Right lobe of liver (tissue), 6 donors: ENCODE data around the gene UXS1. TPM values are rescaled to one million over a fixed set of nuclear protein-coding genes. Genes with fewer than 3 reads are reported as not detected.

Source experiments
- ATAC-seq, 4 donors: fragments of 200-7000 bp; cut with Tn5 transposase; one replicate each; pipeline ENCODE4 v1.9.1; 2020; ENCODE audit warnings: mild to moderate bottlenecking in 4 of 4, moderate library complexity in 4 of 4
- DNase-seq, 3 donors: peaks; one replicate each; pipeline ENCODE4 v3.0.0-alpha.2; 2020
- H3K27ac ChIP-seq, 3 donors: fragments of 200-600 bp; one replicate each; pipeline ENCODE4 v1.8.0; 2022
- H3K27me3 ChIP-seq, 2 donors: fragments of 200-600 bp; one replicate each; pipeline ENCODE4 v1.8.0; 2022
- H3K36me3 ChIP-seq, 4 donors: fragments of 200-600 bp; sonication (generic) in 1 of 4; one replicate each; pipeline versions ENCODE4 v1.5.1 to v1.8.0; 2017 to 2022; ENCODE audit warnings: control low read depth in 1 of 4
- H3K4me1 ChIP-seq, 4 donors: fragments of 200-600 bp; sonication (generic) in 1 of 4; one replicate each; pipeline versions ENCODE4 v1.5.1 to v1.8.0; 2017 to 2022; ENCODE audit warnings: control low read depth in 1 of 4
- H3K4me3 ChIP-seq, 3 donors: fragments of 200-600 bp; one replicate each; pipeline ENCODE4 v1.8.0; 2022
- H3K9me3 ChIP-seq, 4 donors: fragments of 200-600 bp; sonication (generic) in 1 of 4; one replicate each; pipeline versions ENCODE4 v1.5.1 to v1.8.0; 2017 to 2022; ENCODE audit warnings: control low read depth in 1 of 4
- POLR2A ChIP-seq: fragments of 450-650 bp; IDR thresholded peaks from one replicate; pipeline ENCODE4 v1.6.1; 2017; ENCODE audit warnings: antibody characterized with exemption, mild to moderate bottlenecking
- WGBS: methylation state at CpG from one replicate; pipeline ENCODE4 v1.1.6; 2018; ENCODE audit warnings: low coverage, low lambda C conversion rate; ENCODE audit not compliant: insufficient coverage; ENCODE audit errors: missing lambda C conversion rate; 5-methylcytosine and 5-hydroxymethylcytosine counted together
- intact Hi-C, 2 donors: fragments of 100-400 bp; cut with DNase I; formaldehyde crosslinking; loops; one replicate each; pipeline versions ENCODE4 v1.11.2 to v1.14.1; 2022
- total RNA-seq, 6 experiments: library from RNA; depleted of rRNA in 2 of 6; stranded (reverse); fragments of >200 nt in 2 of 6; fragmentation: NEBNext Ultra II Directional in 3 of 6; extraction: Animal tissue kit (Norgen Biotek cat#: 25700) in 3 of 6; gene quantifications; one replicate each; pipeline versions ENCODE4 v1.1.0 to v1.2.4, GENCODE V29; 2016 to 2023
- TF ChIP-seq, protein P1 (sequence below), 4 donors: fragments of 200-600 bp in 3 of 4; fragments of 450-650 bp in 1 of 4; IDR thresholded peaks; one replicate each; pipeline versions ENCODE4 v1.5.1 to v1.8.0; 2016 to 2022; ENCODE audit warnings: antibody characterized with exemption in 4 of 4, mild to moderate bottlenecking in 2 of 4
- donor health status: DM: no; HTN: yes; CAD: no.
- donor health status: DM: no; HTN: no; CAD: no.
- donor health status: DM: no; HTN: no; CAD: no.
- donor health status: DM: no; HTN: yes; CAD: no.
- donor health status: DM: no; HTN: yes; CAD: no.

The UXS1 gene
- total RNA-seq, 6 experiments from 2014 or later, result 8.2 to 56.2 (median 14.0) TPM

DNA sequence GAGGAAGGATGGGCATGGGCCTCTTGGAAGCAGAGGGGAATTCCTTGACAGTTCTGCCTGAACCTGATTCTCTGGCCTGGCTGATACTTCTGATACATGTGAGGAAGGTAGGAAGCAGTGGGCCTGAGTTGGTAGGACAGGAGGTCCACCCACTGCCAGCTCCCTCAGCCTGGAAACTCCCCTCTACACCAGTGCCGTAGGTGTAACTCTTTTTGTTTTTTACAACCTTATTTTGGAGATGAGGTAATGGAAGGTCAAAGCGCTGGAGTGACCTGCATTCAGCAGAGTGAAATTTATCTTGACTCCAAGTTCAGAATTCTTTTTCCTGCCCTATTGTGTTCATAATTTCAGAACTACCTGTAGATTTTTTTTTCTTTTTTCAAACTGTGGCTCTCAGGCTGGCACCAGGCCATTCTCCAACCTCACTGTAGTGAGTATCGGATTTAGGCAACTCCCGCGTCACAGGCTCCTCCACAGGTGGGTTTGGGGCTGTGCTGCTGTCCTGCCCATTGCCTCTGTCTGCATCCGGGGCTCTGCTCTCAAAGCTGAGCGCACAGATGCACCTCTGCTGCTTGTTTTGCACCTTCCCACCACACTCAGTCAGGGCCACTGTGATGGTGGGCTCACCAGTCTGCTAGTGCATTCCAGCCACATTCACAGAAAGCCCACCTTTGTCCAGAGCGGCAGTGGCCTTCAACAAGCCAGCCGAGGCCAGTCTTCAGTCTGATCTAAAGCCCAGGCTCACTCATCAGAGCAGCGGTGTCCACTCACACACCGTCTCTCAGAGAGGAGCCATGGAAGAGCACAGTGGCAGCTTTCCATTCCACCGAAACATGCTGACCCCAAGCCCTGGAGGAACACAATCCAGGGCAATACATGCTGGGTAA is 87.2 kb downstream of the UXS1 start:
- no peak overlapping the region for H3K27ac ChIP-seq
- H3K4me3 ChIP-seq, result no peak overlapping the region
- ATAC-seq, result peak in 1 of 4 donors; percentile 17
- intact Hi-C loops, result no loop called here
- no peaks in the 10 kb centered on the region for H3K36me3 ChIP-seq
- TF ChIP-seq POLR2A, result no peak
- TF ChIP-seq, protein P1, sequence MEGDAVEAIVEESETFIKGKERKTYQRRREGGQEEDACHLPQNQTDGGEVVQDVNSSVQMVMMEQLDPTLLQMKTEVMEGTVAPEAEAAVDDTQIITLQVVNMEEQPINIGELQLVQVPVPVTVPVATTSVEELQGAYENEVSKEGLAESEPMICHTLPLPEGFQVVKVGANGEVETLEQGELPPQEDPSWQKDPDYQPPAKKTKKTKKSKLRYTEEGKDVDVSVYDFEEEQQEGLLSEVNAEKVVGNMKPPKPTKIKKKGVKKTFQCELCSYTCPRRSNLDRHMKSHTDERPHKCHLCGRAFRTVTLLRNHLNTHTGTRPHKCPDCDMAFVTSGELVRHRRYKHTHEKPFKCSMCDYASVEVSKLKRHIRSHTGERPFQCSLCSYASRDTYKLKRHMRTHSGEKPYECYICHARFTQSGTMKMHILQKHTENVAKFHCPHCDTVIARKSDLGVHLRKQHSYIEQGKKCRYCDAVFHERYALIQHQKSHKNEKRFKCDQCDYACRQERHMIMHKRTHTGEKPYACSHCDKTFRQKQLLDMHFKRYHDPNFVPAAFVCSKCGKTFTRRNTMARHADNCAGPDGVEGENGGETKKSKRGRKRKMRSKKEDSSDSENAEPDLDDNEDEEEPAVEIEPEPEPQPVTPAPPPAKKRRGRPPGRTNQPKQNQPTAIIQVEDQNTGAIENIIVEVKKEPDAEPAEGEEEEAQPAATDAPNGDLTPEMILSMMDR (IDR thresholded peaks at IDR 0.05), result no peak
- H3K4me1 ChIP-seq, result no peaks in the 10 kb centered on the region
- 69% methylated on average over 5 of the region's 12 CpGs for WGBS
- no peak for DNase-seq
- H3K9me3 ChIP-seq, result no peaks in the 10 kb centered on the region
- H3K27me3 ChIP-seq, result no peaks in the 10 kb centered on the region

DNA sequence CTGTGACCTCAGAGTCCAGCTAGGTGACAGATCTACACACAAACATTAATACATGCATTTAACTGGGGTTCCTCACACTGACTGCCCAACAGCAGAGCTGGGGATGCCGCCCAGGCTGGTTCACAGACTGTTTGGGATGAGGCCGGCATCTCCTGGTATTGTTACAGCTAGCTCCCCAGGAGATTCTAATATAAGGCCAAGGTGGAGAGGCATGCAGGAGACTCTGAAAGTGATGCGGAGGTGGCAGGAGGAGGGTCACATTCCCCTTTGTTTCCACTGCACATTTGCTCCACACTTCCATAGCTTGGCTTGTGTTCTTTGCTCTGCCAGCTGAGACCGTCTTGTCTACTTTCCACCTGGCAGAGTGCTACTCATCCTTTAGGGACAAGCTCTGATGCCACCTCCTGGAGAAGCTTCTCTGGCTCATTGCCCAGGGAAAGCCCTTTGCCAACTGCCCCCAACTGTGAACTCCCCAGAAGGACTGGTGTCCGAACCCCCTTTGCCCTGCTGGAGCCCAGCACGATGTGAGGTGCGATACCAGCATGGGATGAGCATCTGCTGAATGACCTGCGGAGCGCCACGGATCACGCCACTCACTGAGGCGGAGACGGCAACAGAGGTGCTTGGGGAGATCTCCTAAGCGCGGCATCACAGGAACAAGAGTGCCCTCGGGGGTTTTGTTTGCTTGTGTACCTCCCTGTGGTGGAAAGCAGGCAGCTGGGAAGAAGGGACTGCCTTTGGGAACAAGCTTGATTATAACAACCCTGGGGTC is 88.8 kb downstream of the UXS1 start:
- intact Hi-C loops, result no loop called here
- Histone ChIP-seq H3K9me3 (no peaks in the 10 kb centered on the region), H3K4me1 (no peaks in the 10 kb centered on the region), H3K27me3 (no peaks in the 10 kb centered on the region), H3K27ac (no peak overlapping the region), H3K36me3 (peaks cover 0 to 5% (median 0%) of the 10 kb centered on the region in 4 donors), H3K4me3 (no peak overlapping the region)
- DNase-seq (no peak), ATAC-seq (no peak)
- 80% methylated on average over 7 of the region's 16 CpGs for WGBS
- no peak for TF ChIP-seq POLR2A
- TF ChIP-seq, protein P1 (IDR thresholded peaks at IDR 0.05), result no peak

DNA sequence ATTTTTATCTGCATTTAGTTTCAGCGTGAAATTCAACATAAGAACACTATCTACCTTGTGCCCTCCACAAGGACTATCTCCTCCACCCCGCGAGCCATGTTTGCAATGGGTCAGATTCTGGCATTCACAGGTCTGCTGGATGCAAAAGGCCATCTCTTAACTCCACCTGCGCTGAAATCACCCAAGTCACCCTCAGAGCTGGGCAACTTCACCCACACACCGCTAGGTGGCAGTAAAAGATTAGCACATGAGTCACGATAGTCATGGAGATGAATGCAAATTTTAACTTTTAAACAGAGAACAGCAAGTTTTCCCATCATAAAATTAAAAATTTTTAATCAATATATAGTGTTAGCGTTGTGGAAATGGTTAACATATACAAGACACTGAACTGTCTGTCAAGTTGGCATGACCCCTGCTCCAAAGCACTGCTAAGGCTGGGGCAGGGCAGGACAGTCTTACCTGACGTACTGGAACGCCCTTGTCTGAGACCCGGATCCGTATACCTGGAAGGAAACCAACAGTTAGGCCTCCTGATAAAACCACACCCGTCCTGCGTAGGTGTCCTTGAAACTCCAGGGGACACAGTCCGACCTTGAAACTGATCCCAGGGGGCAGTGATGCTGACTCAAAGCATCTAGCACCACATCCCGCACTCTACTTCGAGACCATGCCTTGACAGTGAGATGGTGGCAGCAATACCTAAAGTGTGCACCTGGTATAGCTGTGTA is 89.6 kb downstream of the UXS1 start:
- ATAC-seq, result peak; percentile 82 to 90 (median 90)
- peak in 1 of 3 donors; percentile 64 for DNase-seq
- Histone ChIP-seq H3K4me1 (no peaks in the 10 kb centered on the region), H3K36me3 (peaks cover 0 to 5% (median 0%) of the 10 kb centered on the region in 4 donors), H3K4me3 (no peak overlapping the region), H3K27me3 (no peaks in the 10 kb centered on the region), H3K9me3 (no peaks in the 10 kb centered on the region), H3K27ac (no peak overlapping the region)
- TF ChIP-seq, protein P1 (IDR thresholded peaks at IDR 0.05), result peak; percentile 92 to 98 (median 96)
- TF ChIP-seq POLR2A, result no peak
- 40% methylated on average over 13 of the region's 16 CpGs for WGBS
- intact Hi-C loops, result loop anchor here in 1 of 2 donors (5.0 kb wide), 1 partner anchor 438 kb away; no protein-coding TSS in a partner anchor

DNA sequence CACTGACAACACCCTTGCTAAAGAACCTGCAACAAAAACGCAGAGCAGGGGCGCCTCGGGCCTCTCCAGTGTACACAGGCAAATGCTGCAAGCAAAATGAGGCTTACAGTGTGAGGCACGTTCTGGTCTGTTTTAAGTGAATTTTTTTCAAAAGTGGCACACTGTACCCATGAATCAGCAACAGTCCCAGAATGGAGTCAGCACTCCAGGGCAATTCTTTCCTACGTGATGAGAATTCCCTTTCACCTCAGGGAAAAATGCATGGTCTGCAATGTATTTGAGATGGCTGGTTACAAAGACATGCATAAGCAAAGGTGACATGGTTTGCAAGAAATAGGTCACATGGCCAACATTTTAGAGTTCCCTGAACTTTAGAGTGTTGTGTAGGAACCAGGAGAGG is 94.4 kb downstream of the UXS1 start:
- no peak for ATAC-seq
- H3K9me3 ChIP-seq, result no peaks in the 10 kb centered on the region
- TF ChIP-seq, protein P1 (IDR thresholded peaks at IDR 0.05), result no peak
- no peak for TF ChIP-seq POLR2A
- WGBS, result 88% methylated on average over 5 of the region's 5 CpGs
- no peak overlapping the region for H3K27ac ChIP-seq
- no peak for DNase-seq
- no peaks in the 10 kb centered on the region for H3K4me1 ChIP-seq
- peaks cover 0 to 5% (median 0%) of the 10 kb centered on the region in 4 donors for H3K36me3 ChIP-seq
- intact Hi-C loops, result loop anchor here in 1 of 2 donors (5.0 kb wide), 1 partner anchor 443 kb away; no protein-coding TSS in a partner anchor
- H3K27me3 ChIP-seq, result no peaks in the 10 kb centered on the region
- no peak overlapping the region for H3K4me3 ChIP-seq
